HepG2 (cell line): ENCODE measurements around the gene NRSN2. TPM values are rescaled to one million over a fixed set of nuclear protein-coding genes. Genes with fewer than 3 reads are reported as not detected.

Experiments
- ARNT ChIP-seq: fragments of 450-650 bp; IDR thresholded peaks from 2 replicates; pipeline ENCODE4 v1.6.1; 2017
- ARNTL ChIP-seq: sonication (generic); formaldehyde crosslinking; IDR thresholded peaks from 2 replicates; pipeline ENCODE4 v1.4.0; 2020; ENCODE audit warnings: mild to moderate bottlenecking, missing genetic modification reagents
- HDAC1 ChIP-seq: sonication (generic); formaldehyde crosslinking; IDR thresholded peaks from 2 replicates; pipeline ENCODE4 v1.5.1; 2020; ENCODE audit warnings: mild to moderate bottlenecking, missing genetic modification reagents
- MXI1 ChIP-seq: IDR thresholded peaks from 3 replicates; pipeline ENCODE4 v1.6.1; 2012; ENCODE audit warnings: low read depth, low read length, inconsistent platforms, borderline replicate concordance
- MYNN ChIP-seq: sonication (generic); formaldehyde crosslinking; IDR thresholded peaks from 2 replicates; pipeline ENCODE4 v1.4.0; 2020; ENCODE audit warnings: mild to moderate bottlenecking, low read depth, missing genetic modification reagents
- RAD21 ChIP-seq: fragments of 450-650 bp; formaldehyde crosslinking; IDR thresholded peaks from 2 replicates; pipeline ENCODE4 v1.5.0; 2020; ENCODE audit warnings: mild to moderate bottlenecking
- RARA ChIP-seq: IDR thresholded peaks from 2 replicates; pipeline ENCODE4 v1.6.1; 2016; ENCODE audit warnings: missing genetic modification reagents, missing compliant biosample characterization
- SP140L ChIP-seq: sonication (generic); formaldehyde crosslinking; IDR thresholded peaks from 2 replicates; pipeline ENCODE4 v1.4.0; 2020; ENCODE audit warnings: missing genetic modification reagents, borderline replicate concordance
- TGIF2 ChIP-seq: IDR thresholded peaks from 2 replicates; pipeline ENCODE4 v1.6.1; 2016; ENCODE audit warnings: control low read depth, missing compliant biosample characterization
- ZMYM3 ChIP-seq: sonication (generic); formaldehyde crosslinking; IDR thresholded peaks from 2 replicates; pipeline ENCODE4 v1.5.1; 2020; ENCODE audit warnings: mild to moderate bottlenecking, missing genetic modification reagents
- ZNF367 ChIP-seq: sonication (generic); formaldehyde crosslinking; IDR thresholded peaks from 2 replicates; pipeline ENCODE4 v1.4.0; 2020; ENCODE audit warnings: missing genetic modification reagents, borderline replicate concordance
- ZNF605 ChIP-seq: sonication (generic); formaldehyde crosslinking; IDR thresholded peaks from 2 replicates; pipeline ENCODE4 v1.8.0; 2022; ENCODE audit warnings: mild to moderate bottlenecking, missing genetic modification reagents
- ZNF703 ChIP-seq: sonication (generic); formaldehyde crosslinking; IDR thresholded peaks from 2 replicates; pipeline ENCODE4 v1.5.1; 2020; ENCODE audit warnings: missing genetic modification reagents, mild to moderate bottlenecking, moderate library complexity, borderline replicate concordance
- ZNF761 ChIP-seq: sonication (generic); formaldehyde crosslinking; conservative IDR thresholded peaks from 2 replicates; pipeline ENCODE4 v1.4.0; 2020; ENCODE audit warnings: mild to moderate bottlenecking, missing genetic modification reagents
- ZSCAN12 ChIP-seq: sonication (generic); formaldehyde crosslinking; IDR thresholded peaks from 2 replicates; pipeline ENCODE4 v1.9.0; 2021; ENCODE audit warnings: mild to moderate bottlenecking, missing genetic modification reagents
- polyA plus RNA-seq, 8 experiments: library from polyadenylated mRNA; depleted of rRNA in 3 of 8; stranded (reverse) in 7 of 8; unstranded in 1 of 8; fragments of >200 nt; fragmentation: Illumina TruSeq in 4 of 8; extraction: Trizol in 4 of 8; gene quantifications; 2 replicates each; pipeline versions ENCODE4 v1.2.1 to v1.2.3, GENCODE V29; 2011 to 2016; ENCODE audit warnings: low read depth in 4 of 8, missing spikeins in 1 of 8, mixed read lengths in 1 of 8; ENCODE audit not compliant: insufficient read depth in 1 of 8
- total RNA-seq, 5 experiments: library from RNA; depleted of rRNA; stranded (reverse); fragments of >200 nt; fragmentation: Illumina TruSeq; extraction: Trizol; gene quantifications; 2 replicates each; pipeline ENCODE4 v1.2.3, GENCODE V29; 2016; ENCODE audit warnings: low read depth in 1 of 5
- TF ChIP-seq, protein P1 (sequence below): sonication (generic); formaldehyde crosslinking; IDR thresholded peaks from 2 replicates; pipeline ENCODE4 v1.5.0; 2020; ENCODE audit warnings: mild to moderate bottlenecking, missing genetic modification reagents
- TF ChIP-seq, protein P2 (sequence below): sonication (generic); formaldehyde crosslinking; IDR thresholded peaks from 2 replicates; pipeline ENCODE4 v1.9.0; 2021; ENCODE audit warnings: mild to moderate bottlenecking, missing genetic modification reagents
- TF ChIP-seq, protein P3 (sequence below): sonication (generic); formaldehyde crosslinking; IDR thresholded peaks from 2 replicates; pipeline ENCODE4 v1.5.0; 2020; ENCODE audit warnings: mild to moderate bottlenecking, missing genetic modification reagents, borderline replicate concordance

The NRSN2 gene
- total and polyA plus RNA-seq, 2 of the 13 experiments (the other 11 are each of a cell fraction or from before 2014, with no cell fraction given), result 32.3 to 49.4 TPM

GRCh38 chr20:396619-397431 is 49.9 kb downstream of the NRSN2 start (continued):
- TF ChIP-seq, protein P1, sequence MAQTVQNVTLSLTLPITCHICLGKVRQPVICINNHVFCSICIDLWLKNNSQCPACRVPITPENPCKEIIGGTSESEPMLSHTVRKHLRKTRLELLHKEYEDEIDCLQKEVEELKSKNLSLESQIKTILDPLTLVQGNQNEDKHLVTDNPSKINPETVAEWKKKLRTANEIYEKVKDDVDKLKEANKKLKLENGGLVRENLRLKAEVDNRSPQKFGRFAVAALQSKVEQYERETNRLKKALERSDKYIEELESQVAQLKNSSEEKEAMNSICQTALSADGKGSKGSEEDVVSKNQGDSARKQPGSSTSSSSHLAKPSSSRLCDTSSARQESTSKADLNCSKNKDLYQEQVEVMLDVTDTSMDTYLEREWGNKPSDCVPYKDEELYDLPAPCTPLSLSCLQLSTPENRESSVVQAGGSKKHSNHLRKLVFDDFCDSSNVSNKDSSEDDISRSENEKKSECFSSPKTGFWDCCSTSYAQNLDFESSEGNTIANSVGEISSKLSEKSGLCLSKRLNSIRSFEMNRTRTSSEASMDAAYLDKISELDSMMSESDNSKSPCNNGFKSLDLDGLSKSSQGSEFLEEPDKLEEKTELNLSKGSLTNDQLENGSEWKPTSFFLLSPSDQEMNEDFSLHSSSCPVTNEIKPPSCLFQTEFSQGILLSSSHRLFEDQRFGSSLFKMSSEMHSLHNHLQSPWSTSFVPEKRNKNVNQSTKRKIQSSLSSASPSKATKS (CRISPR knock-in tag), result peak; percentile 54; the same call in 1 of the 2 replicates
- peak; percentile 91 for TF ChIP-seq ZMYM3 (CRISPR knock-in tag)
- TF ChIP-seq TGIF2, result peak; percentile 80; the same call in 1 of the 2 replicates
- peak; percentile 4; the same call in 1 of the 2 replicates for TF ChIP-seq ZNF605 (CRISPR knock-in tag)
- no peak for TF ChIP-seq ZNF367 (CRISPR knock-in tag)
- TF ChIP-seq, protein P2, sequence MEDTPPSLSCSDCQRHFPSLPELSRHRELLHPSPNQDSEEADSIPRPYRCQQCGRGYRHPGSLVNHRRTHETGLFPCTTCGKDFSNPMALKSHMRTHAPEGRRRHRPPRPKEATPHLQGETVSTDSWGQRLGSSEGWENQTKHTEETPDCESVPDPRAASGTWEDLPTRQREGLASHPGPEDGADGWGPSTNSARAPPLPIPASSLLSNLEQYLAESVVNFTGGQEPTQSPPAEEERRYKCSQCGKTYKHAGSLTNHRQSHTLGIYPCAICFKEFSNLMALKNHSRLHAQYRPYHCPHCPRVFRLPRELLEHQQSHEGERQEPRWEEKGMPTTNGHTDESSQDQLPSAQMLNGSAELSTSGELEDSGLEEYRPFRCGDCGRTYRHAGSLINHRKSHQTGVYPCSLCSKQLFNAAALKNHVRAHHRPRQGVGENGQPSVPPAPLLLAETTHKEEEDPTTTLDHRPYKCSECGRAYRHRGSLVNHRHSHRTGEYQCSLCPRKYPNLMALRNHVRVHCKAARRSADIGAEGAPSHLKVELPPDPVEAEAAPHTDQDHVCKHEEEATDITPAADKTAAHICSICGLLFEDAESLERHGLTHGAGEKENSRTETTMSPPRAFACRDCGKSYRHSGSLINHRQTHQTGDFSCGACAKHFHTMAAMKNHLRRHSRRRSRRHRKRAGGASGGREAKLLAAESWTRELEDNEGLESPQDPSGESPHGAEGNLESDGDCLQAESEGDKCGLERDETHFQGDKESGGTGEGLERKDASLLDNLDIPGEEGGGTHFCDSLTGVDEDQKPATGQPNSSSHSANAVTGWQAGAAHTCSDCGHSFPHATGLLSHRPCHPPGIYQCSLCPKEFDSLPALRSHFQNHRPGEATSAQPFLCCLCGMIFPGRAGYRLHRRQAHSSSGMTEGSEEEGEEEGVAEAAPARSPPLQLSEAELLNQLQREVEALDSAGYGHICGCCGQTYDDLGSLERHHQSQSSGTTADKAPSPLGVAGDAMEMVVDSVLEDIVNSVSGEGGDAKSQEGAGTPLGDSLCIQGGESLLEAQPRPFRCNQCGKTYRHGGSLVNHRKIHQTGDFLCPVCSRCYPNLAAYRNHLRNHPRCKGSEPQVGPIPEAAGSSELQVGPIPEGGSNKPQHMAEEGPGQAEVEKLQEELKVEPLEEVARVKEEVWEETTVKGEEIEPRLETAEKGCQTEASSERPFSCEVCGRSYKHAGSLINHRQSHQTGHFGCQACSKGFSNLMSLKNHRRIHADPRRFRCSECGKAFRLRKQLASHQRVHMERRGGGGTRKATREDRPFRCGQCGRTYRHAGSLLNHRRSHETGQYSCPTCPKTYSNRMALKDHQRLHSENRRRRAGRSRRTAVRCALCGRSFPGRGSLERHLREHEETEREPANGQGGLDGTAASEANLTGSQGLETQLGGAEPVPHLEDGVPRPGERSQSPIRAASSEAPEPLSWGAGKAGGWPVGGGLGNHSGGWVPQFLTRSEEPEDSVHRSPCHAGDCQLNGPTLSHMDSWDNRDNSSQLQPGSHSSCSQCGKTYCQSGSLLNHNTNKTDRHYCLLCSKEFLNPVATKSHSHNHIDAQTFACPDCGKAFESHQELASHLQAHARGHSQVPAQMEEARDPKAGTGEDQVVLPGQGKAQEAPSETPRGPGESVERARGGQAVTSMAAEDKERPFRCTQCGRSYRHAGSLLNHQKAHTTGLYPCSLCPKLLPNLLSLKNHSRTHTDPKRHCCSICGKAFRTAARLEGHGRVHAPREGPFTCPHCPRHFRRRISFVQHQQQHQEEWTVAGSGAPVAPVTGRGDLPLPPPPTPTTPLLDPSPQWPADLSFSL (CRISPR knock-in tag), result no peak
- TF ChIP-seq ZNF761, result peak; percentile 92; the same call in 1 of the 2 replicates
- TF ChIP-seq MYNN (CRISPR knock-in tag), result no peak
- peak; percentile 92 for TF ChIP-seq RARA (CRISPR knock-in tag)
- TF ChIP-seq ARNTL, result peak; percentile 83
- peak; percentile 81; the same call in 1 of the 3 replicates for TF ChIP-seq MXI1
- peak; percentile 80; the same call in 1 of the 2 replicates for TF ChIP-seq SP140L (CRISPR knock-in tag)
- peak; percentile 83 for TF ChIP-seq RAD21
- no peak for TF ChIP-seq ARNT
- no peak for TF ChIP-seq ZNF703
- TF ChIP-seq HDAC1 (CRISPR knock-in tag), result peak; percentile 99
- TF ChIP-seq, protein P3, sequence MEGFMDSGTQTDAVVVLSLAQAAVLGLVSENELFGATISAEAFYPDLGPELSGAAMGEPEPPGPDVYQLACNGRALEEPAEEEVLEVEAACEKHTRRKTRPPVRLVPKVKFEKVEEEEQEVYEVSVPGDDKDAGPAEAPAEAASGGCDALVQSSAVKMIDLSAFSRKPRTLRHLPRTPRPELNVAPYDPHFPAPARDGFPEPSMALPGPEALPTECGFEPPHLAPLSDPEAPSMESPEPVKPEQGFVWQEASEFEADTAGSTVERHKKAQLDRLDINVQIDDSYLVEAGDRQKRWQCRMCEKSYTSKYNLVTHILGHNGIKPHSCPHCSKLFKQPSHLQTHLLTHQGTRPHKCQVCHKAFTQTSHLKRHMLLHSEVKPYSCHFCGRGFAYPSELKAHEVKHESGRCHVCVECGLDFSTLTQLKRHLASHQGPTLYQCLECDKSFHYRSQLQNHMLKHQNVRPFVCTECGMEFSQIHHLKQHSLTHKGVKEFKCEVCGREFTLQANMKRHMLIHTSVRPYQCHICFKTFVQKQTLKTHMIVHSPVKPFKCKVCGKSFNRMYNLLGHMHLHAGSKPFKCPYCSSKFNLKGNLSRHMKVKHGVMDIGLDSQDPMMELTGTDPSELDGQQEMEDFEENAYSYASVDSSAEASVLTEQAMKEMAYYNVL (CRISPR knock-in tag), result peak; percentile 97
- peak; percentile 96; the same call in 1 of the 2 replicates for TF ChIP-seq ZSCAN12 (CRISPR knock-in tag)
